ENCODE measurements around the gene FLAD1. TPM values are rescaled to one million over a fixed set of nuclear protein-coding genes. Genes with fewer than 3 reads are reported as not detected.

Gene FLAD1
- 10 to 100 TPM; 19.5 to 29.6 (median 23.0) TPM for total RNA-seq

- H3K27ac ChIP-seq (replicated peaks in 1 of 4), result peak within 1 kb of the TSS; percentile 76 to 85 (median 83)
- peaks cover 0 to 24% (median 17%) of the 10 kb centered on the region in 4 donors for H3K36me3 ChIP-seq
- H3K9me3 ChIP-seq, result no peaks in the 10 kb centered on the region
- H3K4me3 ChIP-seq, result peak within 1 kb of the TSS; percentile 71 to 85 (median 74)
- no peaks in the 10 kb centered on the region for H3K27me3 ChIP-seq
- TF ChIP-seq POLR2A (IDR thresholded peaks at IDR 0.05; ENCODE audit: low read depth) (no peak), POLR2AphosphoS5 (IDR thresholded peaks at IDR 0.05) (peak; percentile 82 to 86), EP300 (IDR thresholded peaks at IDR 0.05) (no peak), CTCF (IDR thresholded peaks at IDR 0.05) (peak in 1 of 3 experiments; percentile 37)
- 1% methylated on average over 23 of the region's 26 CpGs for WGBS
- peak; percentile 99 for DNase-seq (ENCODE audit: extremely low spot score)
- peaks cover 18 to 31% (median 24%) of the 10 kb centered on the region in 4 donors for H3K4me1 ChIP-seq
- intact Hi-C loops (cut with DNase I), result no loop called here
These were observed at the start of gene FLAD1 for GRCh38 chr1:154982897-154983648. FLAD1 (plus strand) TSS chr1:154983344; CDS start chr1:154983695, 351 bp downstream.

GRCh38 chr1:154934358-154934948, 48.7 kb upstream of the FLAD1 start:
- no peaks in the 10 kb centered on the region for H3K9me3 ChIP-seq
- intact Hi-C loops (cut with DNase I), result loop anchor here (5.0 kb wide), 1 partner anchor 382 kb away; no protein-coding TSS in a partner anchor
- no peaks in the 10 kb centered on the region for H3K27me3 ChIP-seq
- peaks cover 18 to 45% (median 32%) of the 10 kb centered on the region in 4 donors for H3K4me1 ChIP-seq
- no peak overlapping the region for H3K27ac ChIP-seq (replicated peaks in 1 of 4)
- H3K36me3 ChIP-seq, result peaks cover 5 to 29% (median 19%) of the 10 kb centered on the region in 4 donors
- TF ChIP-seq POLR2AphosphoS5 (IDR thresholded peaks at IDR 0.05) (no peak), POLR2A (IDR thresholded peaks at IDR 0.05; ENCODE audit: low read depth) (no peak), CTCF (IDR thresholded peaks at IDR 0.05) (no peak), EP300 (IDR thresholded peaks at IDR 0.05) (no peak)
- H3K4me3 ChIP-seq, result no peak overlapping the region
- no peak for DNase-seq (ENCODE audit: extremely low spot score)
- 94% methylated on average over 5 of the region's 5 CpGs for WGBS

GRCh38 chr1:154935749-154936554, 47.2 kb upstream of the FLAD1 start:
- Histone ChIP-seq H3K4me1 (peaks cover 27 to 53% (median 43%) of the 10 kb centered on the region in 4 donors), H3K27me3 (no peaks in the 10 kb centered on the region), H3K9me3 (no peaks in the 10 kb centered on the region), H3K27ac (replicated peaks in 1 of 4) (peak overlapping the region; percentile 94 to 97 (median 96)), H3K4me3 (peak overlapping the region; percentile 67 to 72 (median 70)), H3K36me3 (peaks cover 5 to 14% (median 8%) of the 10 kb centered on the region in 4 donors)
- TF ChIP-seq CTCF (IDR thresholded peaks at IDR 0.05) (no peak), POLR2AphosphoS5 (IDR thresholded peaks at IDR 0.05) (no peak), POLR2A (IDR thresholded peaks at IDR 0.05; ENCODE audit: low read depth) (no peak), EP300 (IDR thresholded peaks at IDR 0.05) (no peak)
- DNase-seq (ENCODE audit: extremely low spot score), result no peak
- 40% methylated on average over 27 of the region's 27 CpGs for WGBS
- intact Hi-C loops (cut with DNase I), result loop anchor here (5.0 kb wide), 1 partner anchor 81 kb away; no protein-coding TSS in a partner anchor

GRCh38 chr1:154936555-154937084, 46.5 kb upstream of the FLAD1 start, which contains the start of gene PMVK:
PMVK (minus strand) TSS chr1:154936719; CDS start chr1:154936685, 34 bp downstream.
- Histone ChIP-seq H3K27ac (replicated peaks in 1 of 4) (peak within 1 kb of the TSS; percentile 94 to 97 (median 96)), H3K4me3 (peak within 1 kb of the TSS; percentile 67 to 72 (median 70)), H3K9me3 (no peaks in the 10 kb centered on the region), H3K27me3 (no peaks in the 10 kb centered on the region), H3K4me1 (peaks cover 32 to 58% (median 47%) of the 10 kb centered on the region in 4 donors), H3K36me3 (peaks cover 0 to 7% (median 5%) of the 10 kb centered on the region in 4 donors)
- TF ChIP-seq EP300 (IDR thresholded peaks at IDR 0.05) (peak; percentile 57), CTCF (IDR thresholded peaks at IDR 0.05) (peak in 2 of 3 experiments; percentile 23 to 47), POLR2A (IDR thresholded peaks at IDR 0.05; ENCODE audit: low read depth) (no peak), POLR2AphosphoS5 (IDR thresholded peaks at IDR 0.05) (peak; percentile 86)
- DNase-seq (ENCODE audit: extremely low spot score), result peak; percentile 99
- WGBS, result 0% methylated on average over 5 of the region's 45 CpGs
- intact Hi-C loops (cut with DNase I), result loop anchor here (5.0 kb wide), 1 partner anchor 81 kb away; no protein-coding TSS in a partner anchor
